Stimulated activated CD8-positive, alpha-beta memory T cell treated with anti-CD3 and anti-CD28 coated beads, Interleukin-4, amount 100 ng/mL, for 48 hours (primary cell): ENCODE data around the gene OSGEP.
"Not testable (repeated sequence)": the region's sequence is repeated elsewhere in the genome, so short reads cannot be mapped to it uniquely, and the experiment has no call there.

ENCODE experiments used
- DNase-seq: peaks from one replicate; pipeline ENCODE4 v3.0.0-alpha.2; 2020

Gene OSGEP

GRCh38 chr14:20469242-20469889 is 14.8 kb upstream of the OSGEP start, which contains the start of gene PNP:
Gene PNP (plus strand): TSS chr14:20469406. CDS start chr14:20469525, 119 bp downstream.
- peak; percentile 91 for DNase-seq

DNA sequence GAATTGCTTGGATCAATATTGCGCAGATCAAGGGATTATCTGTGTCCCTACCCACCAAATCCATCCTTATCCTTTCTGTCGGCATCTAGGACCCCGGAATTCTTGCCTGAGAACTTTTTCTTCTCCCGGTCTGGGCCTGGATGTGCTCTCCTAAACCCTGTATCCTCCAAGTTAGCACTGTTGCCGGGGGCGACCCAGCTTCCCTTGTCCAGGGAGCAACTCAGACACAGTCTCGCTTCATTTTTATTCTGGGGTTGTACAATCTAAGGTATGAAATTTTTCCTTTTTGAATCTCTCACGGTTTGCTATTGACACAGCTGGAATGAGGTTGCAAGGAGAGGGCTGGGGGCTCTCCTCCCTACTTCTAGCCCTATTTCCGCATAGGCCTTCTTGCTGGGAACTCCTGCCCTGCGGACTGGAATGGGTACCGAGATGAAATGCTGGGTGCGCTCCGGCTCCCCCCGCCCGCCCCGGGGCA is 14.2 kb upstream of the OSGEP start:
- no peak for DNase-seq

- peak; percentile 98 for DNase-seq
These were observed 6.9 kb upstream of the OSGEP start, which contains the start of gene PIP4P1 for GRCh38 chr14:20461225-20462141. Gene PIP4P1 (minus strand): TSS chr14:20461434. CDS start chr14:20461325, 109 bp downstream.

DNA sequence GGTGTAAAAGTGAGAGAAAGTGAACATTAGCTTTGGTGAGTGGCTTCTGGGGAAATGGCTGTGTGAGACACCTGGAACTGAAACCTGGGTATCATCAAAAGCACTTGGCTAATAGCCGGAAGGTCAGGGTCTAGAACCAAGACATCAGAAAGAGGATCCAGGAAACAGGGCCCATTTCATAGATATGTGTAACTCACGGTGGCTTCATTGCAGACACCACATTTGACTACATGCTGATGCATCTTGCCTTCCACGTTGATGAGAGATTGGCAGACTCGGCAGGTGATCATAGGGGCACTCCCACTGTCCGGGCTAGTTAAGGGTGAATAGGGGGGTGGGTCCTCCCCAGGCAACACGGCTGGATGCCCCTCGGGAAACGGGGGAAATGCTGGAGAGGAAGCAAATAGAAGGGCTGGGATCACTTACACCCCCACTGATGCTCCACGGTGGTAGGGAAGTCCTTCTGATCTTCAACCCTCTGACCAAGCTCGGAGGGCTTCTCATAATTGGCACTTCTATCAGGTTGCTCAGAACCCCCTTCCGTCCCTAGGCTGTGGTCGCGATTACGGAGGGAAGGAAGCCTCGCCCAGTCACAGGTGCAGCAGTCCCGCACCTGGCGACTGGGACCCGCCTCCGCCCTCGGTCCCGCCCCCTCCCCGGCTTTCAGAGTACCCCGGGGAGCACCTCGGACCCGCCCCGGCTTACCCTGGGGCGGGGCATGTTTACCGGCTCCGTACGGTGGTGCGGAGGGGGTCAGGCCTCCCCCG is 6.0 kb upstream of the OSGEP start:
- peak; percentile 59 for DNase-seq

- no peak for DNase-seq
These were observed 3.6 kb upstream of the OSGEP start for GRCh38 chr14:20458031-20458789.

- DNase-seq, result no peak
These were observed 2.4 kb upstream of the OSGEP start for GRCh38 chr14:20456971-20457370.

GRCh38 chr14:20455355-20456300 is 1.0 kb upstream of the OSGEP start:
- no peak for DNase-seq

GRCh38 chr14:20452831-20453230 is 1.8 kb downstream of the OSGEP start:
- not testable (repeated sequence) for DNase-seq

- no peak for DNase-seq
These were observed 7.7 kb downstream of the OSGEP start for GRCh38 chr14:20446889-20447288.

- DNase-seq, result not testable (repeated sequence)
These were observed 11.0 kb downstream of the OSGEP start for GRCh38 chr14:20443650-20444049.

GRCh38 chr14:20441461-20441860 is 13.2 kb downstream of the OSGEP start:
- DNase-seq, result no peak

DNA sequence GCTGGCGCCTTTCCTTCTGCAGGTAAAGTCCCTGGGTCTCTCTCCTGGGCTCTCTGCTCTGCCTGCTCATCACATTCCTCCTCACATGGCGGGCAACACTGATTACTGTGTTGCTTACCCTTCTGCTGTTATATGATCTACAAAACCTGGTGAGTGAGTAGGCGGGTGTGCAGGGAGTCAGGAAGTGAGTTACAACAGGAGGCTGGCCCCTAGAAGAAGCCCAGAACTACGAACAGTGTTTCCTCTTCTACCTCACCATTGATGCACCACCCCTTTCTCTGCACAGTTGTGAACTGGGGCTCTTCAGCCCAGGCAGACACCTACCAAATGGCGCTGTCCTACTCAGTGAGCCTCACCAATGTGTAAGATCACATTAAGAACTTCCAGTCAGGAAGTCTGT is 13.7 kb downstream of the OSGEP start:
- DNase-seq, result no peak

DNA sequence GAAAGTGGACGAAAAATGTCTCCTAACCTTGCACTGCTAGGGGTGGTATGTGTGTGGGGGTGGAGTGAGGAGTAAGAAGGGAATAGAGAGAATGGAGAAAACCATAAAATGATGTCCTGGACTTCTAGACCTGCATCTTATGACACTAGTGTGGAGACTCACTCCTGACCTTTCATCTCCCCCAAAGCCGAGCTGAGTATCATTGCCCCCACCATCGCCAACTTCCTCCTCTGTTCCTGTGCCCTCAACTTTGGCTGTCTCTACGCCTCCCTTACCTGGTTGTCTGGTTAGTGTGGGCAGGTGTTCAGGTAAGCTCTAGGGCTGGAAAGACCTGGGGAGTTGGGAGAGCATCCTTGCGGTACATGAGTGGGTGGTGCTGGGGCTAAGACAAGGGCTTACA is 14.1 kb downstream of the OSGEP start:
- no peak for DNase-seq

DNA sequence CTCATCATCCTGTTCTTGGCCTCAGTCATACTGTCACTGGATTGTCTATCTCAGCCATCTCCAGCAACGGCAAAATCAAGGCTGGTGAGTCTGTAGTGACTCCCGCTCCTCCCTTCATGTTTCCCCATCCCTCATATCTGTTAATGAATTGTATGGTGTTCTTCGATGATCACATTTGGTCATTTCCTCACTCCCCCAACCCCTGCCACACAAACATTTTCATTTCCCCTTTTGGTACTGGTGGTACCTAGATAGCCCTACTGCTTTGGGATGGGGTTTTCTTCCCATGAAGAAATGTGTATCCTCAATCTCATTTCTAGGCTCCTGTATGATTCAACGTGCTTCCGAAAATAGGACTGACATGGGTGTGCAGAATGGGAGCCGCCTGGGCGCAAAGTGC is 15.9 kb downstream of the OSGEP start:
- DNase-seq, result no peak

GRCh38 chr14:20436363-20436755 is 18.3 kb downstream of the OSGEP start:
- DNase-seq, result no peak

GRCh38 chr14:20435582-20436362 is 18.8 kb downstream of the OSGEP start, which contains the start of gene KLHL33:
Gene KLHL33 (minus strand): TSS chr14:20436166. CDS start chr14:20435811, 355 bp downstream.
- no peak for DNase-seq

DNA sequence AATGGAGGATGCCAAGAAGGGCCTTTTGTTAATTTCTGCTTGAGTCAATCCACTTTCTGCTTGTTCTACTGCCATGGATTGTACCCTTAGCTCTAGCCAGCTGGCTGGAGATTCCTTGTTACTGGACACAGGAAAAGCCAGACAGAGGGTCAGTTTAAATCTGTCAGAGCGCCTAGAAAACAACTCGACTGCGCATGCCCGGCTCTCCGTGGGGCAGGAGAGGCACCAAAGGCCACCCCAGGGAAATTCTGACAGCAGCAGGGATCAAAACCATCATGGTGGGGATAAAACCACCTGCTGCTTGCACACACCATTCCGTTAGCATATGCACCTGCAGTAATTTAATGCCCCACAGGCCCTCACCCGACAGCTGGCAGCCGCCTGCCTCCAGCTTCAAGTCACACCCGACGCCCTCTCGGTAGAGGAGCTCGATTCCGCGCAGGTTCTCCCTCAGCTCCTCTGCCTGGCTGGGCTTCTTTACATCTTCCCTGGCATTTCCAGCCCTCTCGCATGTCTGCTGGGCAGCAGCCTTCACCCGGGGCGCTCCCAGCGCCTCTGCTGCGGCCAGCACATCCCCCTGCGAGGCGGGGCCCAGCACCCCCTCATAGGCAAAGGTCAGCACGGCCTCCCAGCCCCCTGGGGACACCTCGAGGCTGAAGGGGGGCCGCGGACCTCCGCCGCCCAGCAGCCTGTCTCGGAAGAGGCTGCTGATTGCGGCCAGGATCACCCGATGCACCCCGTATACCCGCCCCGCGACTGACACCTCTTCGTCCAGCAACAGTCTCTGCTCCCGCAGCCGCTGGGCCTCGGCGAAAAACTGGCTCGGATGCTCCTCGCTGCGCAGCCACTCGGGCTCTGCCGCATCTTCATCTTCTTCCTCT is 19.7 kb downstream of the OSGEP start:
- no peak for DNase-seq

DNA sequence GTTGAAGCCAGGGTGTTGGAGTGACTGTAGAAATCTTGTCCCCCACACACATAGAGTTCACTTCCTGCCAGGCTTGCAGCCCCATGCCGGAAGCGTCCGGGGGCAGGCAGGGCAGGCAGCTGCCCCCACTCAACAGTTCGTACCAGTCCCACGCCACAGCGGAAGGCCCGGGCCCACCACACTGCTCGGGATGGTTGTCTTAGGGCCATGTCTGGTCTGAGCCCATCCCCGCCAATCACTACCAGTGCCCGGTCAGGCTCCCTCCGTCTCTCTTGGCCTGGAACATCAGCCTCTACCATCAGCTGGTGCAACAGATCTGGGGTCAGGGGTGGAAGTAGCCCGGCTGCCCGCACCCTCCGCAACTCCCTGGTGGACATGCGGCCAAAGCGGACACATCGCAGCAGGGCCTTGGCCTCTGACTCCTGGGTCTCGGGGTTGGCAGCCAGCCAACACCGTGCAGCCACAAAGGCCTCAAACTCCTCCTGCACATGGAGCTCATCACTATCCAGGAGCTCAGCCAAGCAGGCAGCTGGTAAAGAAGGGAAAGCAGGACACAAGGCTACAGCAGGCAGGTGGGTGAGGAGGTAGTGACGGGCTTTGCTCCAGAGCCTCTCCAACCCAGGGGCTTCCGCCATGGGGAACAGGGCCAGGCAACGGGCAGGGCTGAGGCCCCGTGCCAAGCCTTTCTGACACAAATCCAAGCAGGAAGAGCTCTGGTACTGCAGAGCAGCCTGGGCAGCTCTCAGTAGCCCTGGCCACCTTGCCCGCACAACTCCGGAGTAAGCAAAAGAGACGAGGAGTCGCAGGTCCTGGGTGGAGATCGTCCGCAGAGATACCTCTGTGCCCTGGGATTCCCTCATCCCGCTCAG is 24.6 kb downstream of the OSGEP start:
- DNase-seq, result no peak
